ENCODE results near the gene AMN.

- no peak for TF ChIP-seq POLR2A (IDR thresholded peaks at IDR 0.05; ENCODE audit: low read length)
- no peak for TF ChIP-seq GATA1 (IDR thresholded peaks at IDR 0.05; ENCODE audit: low read depth, low read length)
Observed at GRCh38 chr14:102892651-102893050, 29.8 kb upstream of the AMN start.

Data from erythroblast (primary cell).